IMR-90 (cell line): ENCODE results near the gene AGAP1.

Experiments used
- CTCF ChIP-seq: conservative IDR thresholded peaks from 2 replicates; pipeline ENCODE4 v1.5.1; 2012; ENCODE audit warnings: mild to moderate bottlenecking, low read depth, low read length, improper control_type of control experiment
- FOS ChIP-seq: fragments of 150-350 bp; IDR thresholded peaks from 2 replicates; pipeline ENCODE4 v1.6.1; 2016; ENCODE audit warnings: low read depth, low read length
- MAFK ChIP-seq: IDR thresholded peaks from 2 replicates; pipeline ENCODE4 v1.6.1; 2012; ENCODE audit warnings: low read depth, low read length, improper control_type of control experiment
- POLR2A ChIP-seq: IDR thresholded peaks from 2 replicates; pipeline ENCODE4 v1.6.1; 2012; ENCODE audit warnings: mild to moderate bottlenecking, low read depth, low read length

- TF ChIP-seq CTCF (no peak), MAFK (no peak), POLR2A (no peak), FOS (no peak)
These were observed 1.0 kb downstream of the AGAP1 start for GRCh38 chr2:235494716-235495372.
